ENCODE results near the gene ALDH1A1.

ALDH1A1 gene

GRCh38 chr9:72952914-72953313 is at the start of gene ALDH1A1:
TSS of gene ALDH1A1 (minus strand) at chr9:72953053. CDS start at chr9:72953000, 53 bp downstream.
- no peak for DNase-seq

GRCh38 chr9:73001860-73002259 is 49.0 kb upstream of the ALDH1A1 start:
- no peak for DNase-seq

GRCh38 chr9:72998363-72998762 is 45.5 kb upstream of the ALDH1A1 start:
- DNase-seq = no peak

- DNase-seq = no peak
Measured at GRCh38 chr9:72997387-72997995, 44.6 kb upstream of the ALDH1A1 start.

GRCh38 chr9:72996684-72997314 is 43.9 kb upstream of the ALDH1A1 start:
- DNase-seq = no peak

- no peak for DNase-seq
Measured at GRCh38 chr9:72996114-72996513, 43.3 kb upstream of the ALDH1A1 start.

GRCh38 chr9:72995131-72996024 is 42.5 kb upstream of the ALDH1A1 start:
- no peak for DNase-seq

- DNase-seq = no peak
Measured at GRCh38 chr9:72991772-72992171, 38.9 kb upstream of the ALDH1A1 start.

GRCh38 chr9:72990397-72991182 is 37.7 kb upstream of the ALDH1A1 start:
- DNase-seq = no peak

GRCh38 chr9:72986522-72987116 is 33.8 kb upstream of the ALDH1A1 start:
- no peak for DNase-seq

GRCh38 chr9:72985746-72986145 is 32.9 kb upstream of the ALDH1A1 start:
- DNase-seq = no peak

- no peak for DNase-seq
Measured at GRCh38 chr9:72984991-72985390, 32.1 kb upstream of the ALDH1A1 start.

GRCh38 chr9:72984226-72984947 is 31.5 kb upstream of the ALDH1A1 start:
- DNase-seq = no peak

- DNase-seq = no peak
Measured at GRCh38 chr9:72983512-72984225, 30.8 kb upstream of the ALDH1A1 start.

- no peak for DNase-seq
Measured at GRCh38 chr9:72983056-72983455, 30.2 kb upstream of the ALDH1A1 start.

GRCh38 chr9:72982146-72982799 is 29.4 kb upstream of the ALDH1A1 start:
- DNase-seq = no peak

- no peak for DNase-seq
Measured at GRCh38 chr9:72981433-72981832, 28.6 kb upstream of the ALDH1A1 start.

- DNase-seq = no peak
Measured at GRCh38 chr9:72980600-72981265, 27.9 kb upstream of the ALDH1A1 start.

GRCh38 chr9:72980183-72980582 is 27.3 kb upstream of the ALDH1A1 start:
- no peak for DNase-seq
